Measurements from ENCODE around the gene NPAS3. TPM values are rescaled to one million over a fixed set of nuclear protein-coding genes. Genes with fewer than 3 reads are reported as not detected.

NPAS3 gene
- total RNA-seq, 4 donors from 2014 or later = 0.51 to 15.2 (median 6.6) TPM

DNA sequence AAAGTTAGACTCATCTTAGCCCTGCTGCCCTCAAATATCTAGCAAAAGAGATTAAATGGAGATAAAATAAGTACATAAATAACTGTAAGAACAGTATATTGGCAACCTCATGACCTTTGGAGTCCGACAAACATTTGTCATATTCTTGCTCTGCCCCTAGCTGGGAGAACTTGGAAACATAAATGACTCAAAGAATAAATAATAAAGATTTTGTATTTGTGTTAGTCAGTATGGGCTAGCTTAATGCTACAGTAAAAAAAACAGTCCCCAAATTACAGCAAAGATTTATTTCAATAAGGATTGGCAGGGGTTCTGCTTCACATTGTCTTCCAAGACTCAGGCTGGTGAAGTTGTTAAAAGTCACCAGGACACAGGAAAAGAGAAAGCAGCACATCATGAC, 791.5 kb downstream of the NPAS3 start:
- Histone ChIP-seq H3K27ac (no peak overlapping the region), H3K36me3 (no peaks in the 10 kb centered on the region), H3K4me3 (no peak overlapping the region), H3K27me3 (no peaks in the 10 kb centered on the region), H3K9me3 (no peaks in the 10 kb centered on the region), H3K4me1 (no peaks in the 10 kb centered on the region)
- intact Hi-C loops (cut with DNase I; ENCODE audit: low total_unique reads) = no loop called here
- no peak for TF ChIP-seq CTCF (IDR thresholded peaks at IDR 0.05)
- TF ChIP-seq POLR2A (IDR thresholded peaks at IDR 0.05) = no peak
- no peak for DNase-seq

DNA sequence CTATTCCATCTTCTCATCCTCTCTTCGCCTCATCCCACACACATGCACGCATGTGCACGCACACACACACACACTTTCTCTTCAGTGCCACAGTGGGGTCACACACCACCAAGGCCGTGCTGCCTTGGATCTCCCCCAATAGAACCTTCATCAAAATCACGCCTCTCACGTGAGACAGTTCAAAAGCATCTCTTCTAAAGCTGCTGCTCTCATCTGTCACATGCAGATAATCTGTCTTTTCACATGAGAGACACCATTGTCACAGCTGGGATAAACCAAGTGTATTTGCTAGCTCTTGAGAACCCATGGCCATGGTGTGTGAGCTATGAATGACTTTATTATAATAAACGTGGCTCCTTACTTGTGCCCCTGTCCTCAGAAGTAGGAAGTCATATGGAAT, 793.5 kb downstream of the NPAS3 start:
- no peaks in the 10 kb centered on the region for H3K4me1 ChIP-seq
- H3K27me3 ChIP-seq = no peaks in the 10 kb centered on the region
- H3K27ac ChIP-seq = no peak overlapping the region
- no peak for DNase-seq
- no peaks in the 10 kb centered on the region for H3K36me3 ChIP-seq
- no peaks in the 10 kb centered on the region for H3K9me3 ChIP-seq
- intact Hi-C loops (cut with DNase I; ENCODE audit: low total_unique reads) = no loop called here
- TF ChIP-seq POLR2A (IDR thresholded peaks at IDR 0.05) (no peak), CTCF (IDR thresholded peaks at IDR 0.05) (no peak)
- no peak overlapping the region for H3K4me3 ChIP-seq

DNA sequence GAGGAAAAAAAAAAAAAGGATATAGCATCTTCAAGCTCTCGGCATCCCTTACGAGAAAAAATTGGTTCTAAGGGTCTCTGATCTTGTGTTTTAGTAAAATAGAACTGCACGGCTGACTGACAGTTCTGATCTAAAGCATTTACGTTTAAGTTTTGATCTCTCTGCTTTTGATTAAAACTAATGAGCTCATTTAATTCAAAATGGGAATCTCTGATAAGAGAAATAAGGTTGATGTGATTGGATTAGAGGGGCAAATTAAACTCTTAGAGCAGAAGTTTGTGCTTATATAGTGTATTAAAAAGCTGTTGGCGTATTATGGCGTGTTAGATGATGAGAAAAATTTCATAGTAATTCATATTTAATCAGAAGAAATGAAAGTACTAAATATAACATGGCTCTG, 794.6 kb downstream of the NPAS3 start:
- Histone ChIP-seq H3K36me3 (no peaks in the 10 kb centered on the region), H3K4me1 (no peaks in the 10 kb centered on the region), H3K27ac (no peak overlapping the region), H3K9me3 (no peaks in the 10 kb centered on the region), H3K4me3 (no peak overlapping the region), H3K27me3 (no peaks in the 10 kb centered on the region)
- no peak for DNase-seq
- intact Hi-C loops (cut with DNase I; ENCODE audit: low total_unique reads) = no loop called here
- no peak for TF ChIP-seq POLR2A (IDR thresholded peaks at IDR 0.05)
- TF ChIP-seq CTCF (IDR thresholded peaks at IDR 0.05) = no peak

- Histone ChIP-seq H3K36me3 (no peaks in the 10 kb centered on the region), H3K27ac (no peak overlapping the region), H3K4me3 (no peak overlapping the region), H3K4me1 (no peaks in the 10 kb centered on the region), H3K27me3 (no peaks in the 10 kb centered on the region), H3K9me3 (no peaks in the 10 kb centered on the region)
- intact Hi-C loops (cut with DNase I; ENCODE audit: low total_unique reads) = no loop called here
- TF ChIP-seq CTCF (IDR thresholded peaks at IDR 0.05) (no peak), POLR2A (IDR thresholded peaks at IDR 0.05) (no peak)
- DNase-seq = no peak
Observed at GRCh38 chr14:33733721-33734120, 795.0 kb downstream of the NPAS3 start.

- Histone ChIP-seq H3K27me3 (no peaks in the 10 kb centered on the region), H3K4me3 (no peak overlapping the region), H3K4me1 (no peaks in the 10 kb centered on the region), H3K36me3 (no peaks in the 10 kb centered on the region), H3K27ac (no peak overlapping the region), H3K9me3 (no peaks in the 10 kb centered on the region)
- no peak for DNase-seq
- intact Hi-C loops (cut with DNase I; ENCODE audit: low total_unique reads) = no loop called here
- no peak for TF ChIP-seq CTCF (IDR thresholded peaks at IDR 0.05)
- TF ChIP-seq POLR2A (IDR thresholded peaks at IDR 0.05) = no peak
Observed at GRCh38 chr14:33734387-33734786, 795.7 kb downstream of the NPAS3 start.

Measured in uterus (tissue), 4 donors.